IPS-18c (cell line): ENCODE results near the gene PRR27.

Experiments used
- H3K4me3 ChIP-seq: 2 replicates; pipeline ENCODE4 v1.7.0; 2013; ENCODE audit warnings: low read depth, mild to moderate bottlenecking, low read length, moderate library complexity; ENCODE audit not compliant: insufficient read depth
- H3K9me3 ChIP-seq: one replicate; pipeline ENCODE4 v1.6.1; 2013; ENCODE audit warnings: mild to moderate bottlenecking, low read length, moderate library complexity; ENCODE audit not compliant: control insufficient read depth, insufficient read depth

PRR27 gene

GRCh38 chr4:70153937-70154336, at the start of gene PRR27:
Gene PRR27 (plus strand): TSS chr4:70154237. CDS start chr4:70154376, 139 bp downstream.
- H3K9me3 ChIP-seq = no peaks in the 10 kb centered on the region
- no peak within 1 kb of the TSS for H3K4me3 ChIP-seq

DNA sequence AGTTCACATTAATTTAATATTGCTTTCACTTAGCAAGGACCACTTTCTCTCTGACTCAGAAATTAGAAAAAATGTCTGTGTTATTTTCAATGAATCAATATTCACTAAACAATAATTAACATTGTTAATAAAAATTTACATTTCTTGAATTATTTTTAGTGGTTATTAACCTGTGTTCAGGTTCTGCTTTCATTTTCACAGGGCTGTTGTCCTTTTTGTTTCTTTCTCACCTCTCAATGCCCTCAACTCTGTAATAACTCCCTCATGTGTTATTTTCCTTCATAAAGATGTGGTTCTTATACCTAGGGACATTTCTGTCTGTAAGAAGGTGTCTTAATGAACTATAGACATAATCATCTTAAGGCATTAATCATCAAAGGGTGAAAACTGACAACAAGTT, 43.1 kb upstream of the PRR27 start:
- no peak overlapping the region for H3K4me3 ChIP-seq
- no peaks in the 10 kb centered on the region for H3K9me3 ChIP-seq

DNA sequence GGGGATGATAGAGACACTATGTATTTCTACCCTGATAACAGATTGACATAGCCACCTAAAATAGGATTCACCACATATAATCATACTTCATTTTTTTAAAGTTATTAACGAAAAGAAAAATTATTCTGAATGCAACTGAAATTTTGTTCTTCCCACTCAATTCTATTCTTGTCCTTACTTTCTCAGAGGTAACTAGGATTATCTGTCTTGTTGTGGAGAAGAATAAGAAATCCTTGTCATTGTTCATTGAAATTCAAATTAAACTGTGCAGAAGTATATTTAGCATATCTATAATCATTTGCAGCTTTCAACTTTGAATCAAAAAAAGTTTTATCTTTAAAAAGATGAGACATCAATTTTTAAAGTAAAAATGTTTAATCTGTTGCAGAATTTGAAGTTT, 40.4 kb upstream of the PRR27 start:
- no peak overlapping the region for H3K4me3 ChIP-seq
- H3K9me3 ChIP-seq = no peaks in the 10 kb centered on the region

GRCh38 chr4:70114096-70114495, 39.9 kb upstream of the PRR27 start:
- Histone ChIP-seq H3K9me3 (no peaks in the 10 kb centered on the region), H3K4me3 (no peak overlapping the region)

DNA sequence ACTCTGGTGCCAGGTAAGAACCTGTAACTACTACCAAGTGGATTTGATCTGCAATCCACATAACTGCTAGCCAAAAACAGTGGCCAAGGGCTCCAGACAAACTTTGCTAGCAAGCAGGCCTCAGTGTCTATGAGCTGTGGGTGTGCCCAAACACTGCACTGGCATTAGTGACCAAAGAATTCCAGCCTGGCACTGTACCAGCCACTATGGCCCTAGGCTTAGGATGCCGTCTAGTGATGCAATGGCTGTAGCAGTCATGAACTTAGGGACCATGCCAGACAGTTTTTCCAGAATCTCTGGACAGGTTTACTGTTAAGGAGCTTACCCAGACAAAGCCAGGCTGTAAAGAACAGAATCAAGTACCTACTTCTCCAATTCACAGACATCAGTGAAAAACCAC, 33.7 kb upstream of the PRR27 start:
- H3K9me3 ChIP-seq = no peaks in the 10 kb centered on the region
- no peak overlapping the region for H3K4me3 ChIP-seq

DNA sequence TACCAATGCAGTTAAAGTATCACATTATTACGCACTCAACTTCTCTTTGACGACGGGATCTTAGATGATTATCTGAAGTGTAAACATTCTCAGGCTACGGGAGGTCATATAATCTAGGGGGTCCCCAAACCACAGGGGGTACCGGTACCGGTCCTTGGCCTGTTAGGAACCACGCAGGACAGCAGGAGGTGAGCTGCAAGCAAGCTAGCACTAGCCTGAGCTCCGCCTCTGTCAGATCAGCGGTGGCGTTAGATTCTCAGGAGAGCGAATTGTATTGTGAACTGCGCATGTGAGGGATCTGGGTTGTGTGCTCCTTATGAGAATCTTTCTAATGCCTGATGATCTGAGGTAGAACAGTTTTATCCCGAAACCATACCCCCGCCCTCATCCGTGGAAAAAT, 20.6 kb upstream of the PRR27 start:
- H3K9me3 ChIP-seq = no peaks in the 10 kb centered on the region
- no peak overlapping the region for H3K4me3 ChIP-seq

DNA sequence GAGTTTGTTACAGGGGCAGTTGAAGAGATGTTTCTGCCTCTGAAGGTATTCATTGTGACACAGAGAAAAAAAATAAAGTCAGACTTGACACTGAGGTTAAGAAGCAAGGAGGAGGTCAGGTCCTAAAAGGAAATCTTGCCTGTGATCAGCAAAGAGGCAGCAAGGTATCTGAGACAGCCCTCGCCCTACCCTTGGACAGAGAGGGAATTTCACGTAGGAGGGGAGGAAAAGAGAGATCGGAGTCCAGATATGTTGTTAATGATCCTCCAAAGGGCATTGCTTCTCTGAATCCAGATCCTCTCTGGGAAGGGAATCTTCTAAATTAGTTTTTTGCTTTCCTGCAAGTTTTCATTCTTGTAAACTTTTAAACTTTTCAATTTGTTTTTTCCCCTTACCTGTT, 15.3 kb upstream of the PRR27 start:
- Histone ChIP-seq H3K4me3 (no peak overlapping the region), H3K9me3 (no peaks in the 10 kb centered on the region)

DNA sequence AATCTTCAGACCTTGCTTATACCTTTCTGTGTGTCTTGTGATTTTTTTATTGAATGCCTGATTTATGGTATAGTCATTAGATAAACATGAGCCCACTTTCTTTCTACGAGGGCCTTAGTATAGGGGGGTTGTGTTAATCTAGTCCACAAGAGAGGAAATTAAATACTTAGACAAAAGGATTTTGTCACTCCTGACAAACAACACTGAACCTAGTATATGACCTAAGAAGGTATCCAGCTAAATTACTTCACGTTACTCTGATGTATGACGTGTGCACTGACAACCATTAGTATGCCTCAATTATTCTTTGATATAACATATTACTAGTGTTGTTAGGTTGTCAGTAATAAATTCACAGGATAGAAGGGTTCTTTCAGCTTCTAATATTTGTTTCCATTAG, 2.8 kb upstream of the PRR27 start:
- Histone ChIP-seq H3K4me3 (no peak overlapping the region), H3K9me3 (no peaks in the 10 kb centered on the region)

GRCh38 chr4:70152088-70152487, 1.9 kb upstream of the PRR27 start:
- H3K4me3 ChIP-seq = no peak overlapping the region
- H3K9me3 ChIP-seq = no peaks in the 10 kb centered on the region

DNA sequence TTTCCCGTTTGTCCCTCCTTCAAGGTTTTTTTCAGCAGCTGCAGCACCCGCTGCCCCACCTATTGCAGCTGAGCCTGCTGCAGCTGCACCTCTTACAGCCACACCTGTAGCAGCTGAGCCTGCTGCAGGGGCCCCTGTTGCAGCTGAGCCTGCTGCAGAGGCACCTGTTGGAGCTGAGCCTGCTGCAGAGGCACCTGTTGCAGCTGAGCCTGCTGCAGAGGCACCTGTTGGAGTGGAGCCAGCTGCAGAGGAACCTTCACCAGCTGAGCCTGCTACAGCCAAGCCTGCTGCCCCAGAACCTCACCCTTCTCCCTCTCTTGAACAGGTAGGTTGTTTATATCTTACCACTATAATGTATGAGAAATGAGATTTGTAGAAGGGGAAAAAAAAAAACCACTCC, 4.5 kb downstream of the PRR27 start:
- Histone ChIP-seq H3K9me3 (no peaks in the 10 kb centered on the region), H3K4me3 (no peak overlapping the region)

DNA sequence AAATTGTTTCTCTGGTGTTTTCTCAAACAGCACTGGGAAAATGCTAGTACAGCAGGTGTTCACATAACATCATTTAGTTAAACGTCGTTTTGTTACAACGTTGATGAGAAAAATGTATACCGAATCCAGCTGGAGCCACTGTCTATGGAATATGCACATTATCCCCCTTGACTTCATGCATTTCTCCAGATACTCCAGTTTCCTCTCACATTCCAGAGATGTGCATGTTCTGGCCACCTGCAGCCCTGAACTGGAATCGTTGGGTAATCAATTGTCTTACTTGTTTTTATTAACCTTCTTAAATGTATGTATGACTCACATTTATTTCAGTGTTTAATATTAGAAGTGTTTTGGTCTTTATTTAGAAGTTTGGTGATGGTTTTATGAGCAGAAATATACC, 23.1 kb downstream of the PRR27 start:
- no peaks in the 10 kb centered on the region for H3K9me3 ChIP-seq
- no peak overlapping the region for H3K4me3 ChIP-seq

DNA sequence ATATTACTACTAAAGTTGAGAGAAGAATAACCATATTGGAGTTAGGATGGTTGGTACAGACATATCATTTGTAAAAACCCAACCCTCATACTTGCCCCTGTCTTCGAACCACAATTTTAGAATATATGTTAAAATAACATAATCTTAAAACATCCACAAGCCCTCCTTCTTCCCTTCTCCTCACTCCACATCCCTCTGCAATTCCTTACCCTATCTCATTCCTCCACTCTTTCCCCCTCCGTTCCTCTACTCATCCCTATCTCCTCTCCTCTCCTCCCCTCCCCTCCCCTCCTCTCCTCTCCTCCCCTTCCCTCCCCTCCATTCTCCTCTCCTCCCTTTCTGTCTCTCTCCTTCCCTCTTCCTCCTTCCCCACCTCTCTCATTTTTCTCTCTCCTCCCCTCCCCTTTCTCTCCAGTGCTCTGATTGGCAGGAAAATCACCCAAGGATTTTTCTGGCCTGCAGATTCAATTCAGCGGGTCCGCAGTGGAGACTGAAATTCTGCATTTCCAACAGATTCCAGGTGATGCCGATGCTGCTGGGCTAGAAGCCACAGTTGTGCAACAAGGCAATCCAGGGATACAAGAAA, 24.1 kb downstream of the PRR27 start:
- Histone ChIP-seq H3K4me3 (no peak overlapping the region), H3K9me3 (no peaks in the 10 kb centered on the region)

GRCh38 chr4:70179811-70180210, 25.8 kb downstream of the PRR27 start:
- Histone ChIP-seq H3K4me3 (no peak overlapping the region), H3K9me3 (no peaks in the 10 kb centered on the region)

DNA sequence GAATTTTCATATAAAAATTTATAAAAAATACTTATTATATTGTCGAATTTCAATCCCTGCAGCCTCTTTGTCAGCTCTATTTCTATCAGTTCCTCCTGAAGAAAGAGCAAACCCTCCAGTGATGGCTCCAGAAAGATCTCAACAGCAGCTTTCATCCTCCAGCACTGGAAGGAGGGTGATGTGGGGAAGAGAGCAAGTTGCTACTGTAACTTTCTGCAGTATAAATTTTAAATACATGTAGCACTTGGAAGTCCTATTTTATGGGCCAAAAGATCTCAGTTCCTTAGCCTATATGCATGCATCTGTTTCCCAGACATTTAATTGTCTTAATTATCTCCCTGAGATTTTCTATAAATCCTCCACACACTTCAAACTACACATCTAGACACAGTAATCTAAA, 27.8 kb downstream of the PRR27 start:
- H3K4me3 ChIP-seq = no peak overlapping the region

GRCh38 chr4:70182517-70183167, 28.6 kb downstream of the PRR27 start:
- Histone ChIP-seq H3K4me3 (no peak overlapping the region), H3K9me3 (no peaks in the 10 kb centered on the region)

More for the DNA sequence above, 27.8 kb downstream of the PRR27 start:
- no peaks in the 10 kb centered on the region for H3K9me3 ChIP-seq

DNA sequence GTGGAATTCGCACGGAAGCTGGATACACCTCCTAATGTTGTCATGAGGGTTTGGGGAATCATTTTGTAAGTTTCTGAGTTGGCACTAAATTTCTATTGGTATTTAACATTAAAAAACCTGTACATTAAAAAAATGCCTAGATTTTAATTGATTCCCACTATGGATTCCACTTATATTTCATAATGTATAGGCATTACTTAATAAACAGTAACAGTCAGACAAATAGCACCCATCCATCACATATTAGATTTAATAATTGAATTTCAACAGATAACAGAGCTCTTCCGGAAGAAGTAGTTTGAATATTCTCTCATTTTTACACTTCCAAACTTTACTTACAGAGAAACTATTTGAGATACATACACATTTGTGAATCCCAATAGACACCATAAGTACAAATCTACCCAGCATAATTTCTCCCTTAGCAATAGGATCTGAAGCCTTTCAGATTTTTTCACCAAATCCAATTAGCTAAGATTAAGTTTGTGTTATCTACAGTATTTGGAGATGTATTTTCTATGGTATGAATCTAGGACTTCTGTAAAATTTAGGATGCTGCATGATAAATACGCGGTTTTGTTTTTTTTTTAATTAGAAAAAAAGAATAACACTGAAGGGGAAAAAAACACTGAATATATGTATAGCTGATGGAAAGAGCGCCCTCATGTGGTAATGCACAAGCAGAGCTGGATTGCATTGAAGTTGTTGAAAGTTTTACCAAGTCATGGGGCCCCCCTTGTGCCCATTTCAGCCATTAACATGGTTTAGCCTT, 29.3 kb downstream of the PRR27 start:
- H3K4me3 ChIP-seq = no peak overlapping the region
- H3K9me3 ChIP-seq = no peaks in the 10 kb centered on the region

DNA sequence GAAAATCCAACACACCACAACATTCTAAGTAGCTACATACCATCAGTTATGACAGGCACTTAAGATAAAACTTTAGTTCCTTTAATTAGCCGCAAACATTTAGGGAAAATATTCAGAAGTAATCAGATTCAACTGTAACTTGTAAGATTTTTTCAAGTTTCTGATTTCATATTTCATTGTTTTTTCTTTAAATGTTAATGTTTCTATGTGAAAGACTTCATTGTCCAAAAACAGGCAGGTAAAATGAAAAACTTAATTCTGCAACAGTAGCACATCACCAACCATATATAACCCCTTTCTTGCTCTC, 29.9 kb downstream of the PRR27 start:
- Histone ChIP-seq H3K4me3 (no peak overlapping the region), H3K9me3 (no peaks in the 10 kb centered on the region)

DNA sequence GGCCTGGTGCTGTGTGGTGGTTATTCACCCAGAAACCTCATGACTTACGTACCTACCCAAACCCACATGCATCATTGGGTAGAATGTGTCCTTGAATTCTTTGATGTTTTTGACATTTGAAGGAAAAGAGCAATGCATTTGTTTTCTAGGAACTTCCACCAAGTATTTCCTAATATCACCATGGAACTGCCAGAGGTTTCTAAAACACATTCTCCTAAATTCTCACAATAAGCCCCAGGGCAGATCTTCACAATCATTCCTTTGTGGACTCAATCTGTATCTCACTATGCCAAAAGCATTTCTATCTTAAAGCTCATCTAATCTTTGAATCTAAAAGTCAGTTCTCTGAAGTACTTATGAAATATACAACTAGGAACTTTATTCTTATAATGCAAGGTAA, 33.2 kb downstream of the PRR27 start:
- Histone ChIP-seq H3K9me3 (no peaks in the 10 kb centered on the region), H3K4me3 (no peak overlapping the region)
